Embryonic facial prominence (tissue), 1 donor: ENCODE results near the gene MYMK.
"Not testable (repeated sequence)": the region's sequence is repeated elsewhere in the genome, so short reads cannot be mapped to it uniquely, and the experiment has no call there.

Experiments
- DNase-seq: peaks from one replicate; pipeline ENCODE4 v3.0.0-alpha.2; 2016; ENCODE audit errors: extremely low spot score

Gene MYMK, protein sequence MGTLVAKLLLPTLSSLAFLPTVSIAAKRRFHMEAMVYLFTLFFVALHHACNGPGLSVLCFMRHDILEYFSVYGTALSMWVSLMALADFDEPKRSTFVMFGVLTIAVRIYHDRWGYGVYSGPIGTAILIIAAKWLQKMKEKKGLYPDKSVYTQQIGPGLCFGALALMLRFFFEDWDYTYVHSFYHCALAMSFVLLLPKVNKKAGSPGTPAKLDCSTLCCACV

DNA sequence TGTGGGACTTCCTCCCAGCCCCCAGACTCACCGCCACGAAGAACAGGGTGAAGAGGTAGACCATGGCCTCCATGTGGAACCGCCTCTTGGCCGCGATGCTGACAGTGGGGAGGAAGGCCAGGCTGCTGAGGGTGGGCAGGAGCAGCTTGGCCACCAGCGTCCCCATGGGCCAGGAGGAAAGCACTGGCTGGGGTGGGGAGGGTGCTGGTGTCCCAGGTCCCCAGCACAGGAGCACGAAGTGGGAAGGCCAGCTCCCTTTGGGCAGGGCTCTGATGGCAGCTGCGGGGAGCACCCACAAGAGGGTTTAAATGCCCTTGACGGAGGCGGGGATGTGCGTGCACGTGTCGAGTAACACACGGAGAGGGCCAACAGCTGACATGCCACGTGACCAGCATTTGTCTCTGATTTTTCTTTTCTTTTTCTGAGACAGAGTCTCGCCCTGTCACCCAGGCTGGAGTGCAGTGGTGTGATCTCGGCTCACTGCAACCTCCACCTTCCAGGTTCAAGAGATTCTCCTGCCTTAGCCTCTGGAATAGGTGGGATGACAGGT, at the start of gene MYMK:
MYMK (minus strand) TSS at position 281 of the 550 bp plus-strand sequence; CDS start at position 166, 115 bp downstream.
- no peak for DNase-seq

DNA sequence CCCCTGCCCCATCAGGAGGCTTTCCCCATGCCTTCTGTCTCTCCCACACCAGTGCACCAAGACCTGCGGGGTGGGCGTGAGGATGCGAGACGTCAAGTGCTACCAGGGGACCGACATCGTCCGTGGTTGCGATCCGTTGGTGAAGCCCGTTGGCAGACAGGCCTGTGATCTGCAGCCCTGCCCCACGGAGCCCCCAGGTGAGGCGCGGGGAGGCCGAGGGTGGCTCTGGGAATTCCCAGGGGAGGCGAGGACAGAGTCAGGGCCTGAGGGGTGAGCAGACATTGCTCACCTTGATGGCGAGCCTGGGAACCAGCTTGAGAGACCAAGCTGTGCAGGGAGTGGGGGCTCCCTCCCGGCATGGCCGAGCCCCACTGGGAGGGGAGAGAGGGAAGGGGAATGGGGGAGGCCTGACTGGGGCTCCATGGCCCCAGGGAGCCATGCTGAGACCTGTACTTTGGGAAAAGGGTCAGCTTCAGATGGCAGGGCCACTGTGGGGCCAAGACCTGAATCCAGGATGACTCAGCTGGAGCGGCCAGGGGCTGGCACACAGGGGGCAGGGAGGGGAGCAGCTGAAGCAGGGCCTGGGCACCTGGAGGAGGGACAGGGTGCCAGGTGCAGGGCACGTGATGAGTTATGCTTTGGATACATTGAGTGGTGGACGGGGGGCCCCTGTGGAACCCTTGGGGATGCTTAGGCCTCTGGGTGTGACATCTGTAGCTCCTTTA, 49.2 kb upstream of the MYMK start:
- no peak for DNase-seq

DNA sequence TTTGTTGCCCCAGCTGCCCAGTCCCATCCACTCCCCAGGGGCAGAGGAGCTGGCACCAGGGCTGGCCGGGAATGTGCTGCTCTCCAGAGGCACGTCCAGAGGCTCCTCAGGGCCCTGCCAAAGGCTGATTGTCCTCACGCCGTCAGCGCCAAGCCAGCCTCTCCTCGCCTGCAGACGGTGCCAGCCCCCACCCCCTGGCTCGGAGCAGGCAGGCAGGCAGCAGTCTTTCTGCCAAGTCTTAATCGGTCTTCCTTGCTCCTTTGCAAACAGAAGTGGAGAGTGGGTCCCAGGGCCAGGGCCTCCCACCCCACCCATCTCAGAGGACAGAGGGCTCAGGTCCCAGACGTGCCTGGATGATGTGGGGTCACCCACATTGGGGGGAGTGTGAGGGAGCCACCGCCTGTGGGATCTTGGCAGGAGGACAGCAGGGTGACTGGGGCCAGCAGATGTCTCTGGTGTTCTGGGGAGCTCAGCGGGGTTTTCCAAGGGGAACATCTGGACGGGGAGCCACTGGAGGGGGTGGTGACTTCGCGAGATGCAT, 48.1 kb upstream of the MYMK start:
- no peak for DNase-seq

DNA sequence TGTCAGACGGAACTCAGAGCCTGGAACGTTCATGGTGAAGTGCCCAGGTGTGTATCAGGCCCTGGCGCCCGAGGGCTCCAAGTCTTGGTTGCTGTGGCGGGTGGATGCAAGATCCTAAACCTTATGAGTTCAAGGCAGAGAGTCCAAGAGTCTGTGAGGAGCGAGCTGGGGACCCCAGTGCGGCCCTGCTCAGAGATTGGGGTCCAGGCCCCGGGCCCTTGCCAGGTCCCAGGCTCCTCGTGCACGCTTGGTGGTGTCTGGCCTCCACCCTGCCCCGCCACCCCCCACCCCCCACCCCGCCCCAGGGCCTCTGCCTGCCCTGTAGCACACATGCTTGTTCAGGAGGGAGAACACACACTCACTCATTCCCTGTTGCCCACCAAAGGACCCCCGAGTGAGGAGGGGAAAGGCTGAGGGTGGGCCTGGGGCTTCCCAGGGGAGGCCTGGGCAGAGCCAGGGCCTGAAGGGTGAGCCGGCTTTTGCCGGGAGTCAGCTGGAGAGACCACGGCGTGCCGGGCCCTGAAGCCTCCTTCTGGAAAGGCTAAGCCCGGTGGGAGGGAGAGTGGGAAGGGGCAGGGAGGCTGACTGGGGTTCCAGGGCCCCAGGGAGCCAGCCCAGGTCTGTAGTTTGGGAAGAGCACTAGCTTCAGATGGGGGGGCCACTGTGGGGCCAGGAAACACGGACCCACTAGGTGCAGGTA, 47.3 kb upstream of the MYMK start:
- DNase-seq: no peak

DNA sequence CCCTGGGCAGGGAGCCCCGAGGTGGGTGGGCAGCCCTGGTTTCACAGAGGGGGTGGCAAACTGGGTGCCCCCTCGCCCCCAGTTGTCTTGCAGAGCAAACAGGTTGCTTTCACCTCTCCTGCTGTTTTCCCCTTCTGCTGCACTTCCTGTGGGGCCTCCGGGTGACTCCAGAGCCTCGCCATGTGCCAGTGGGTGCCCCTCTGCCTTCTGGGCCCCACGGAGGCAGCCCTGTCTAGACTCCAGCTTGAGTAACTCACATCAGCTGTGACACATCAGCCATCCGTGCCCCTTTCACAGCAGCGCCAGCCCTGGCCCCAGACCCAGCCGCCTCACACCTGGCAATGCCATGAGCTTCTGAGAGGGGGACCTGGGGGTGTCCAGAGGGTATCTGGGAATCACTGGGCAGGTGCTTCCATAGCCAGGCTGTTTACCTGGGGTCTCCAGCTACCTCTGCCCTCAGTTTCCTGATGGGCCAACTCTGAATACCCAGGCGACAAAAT, 46.7 kb upstream of the MYMK start:
- no peak for DNase-seq

DNA sequence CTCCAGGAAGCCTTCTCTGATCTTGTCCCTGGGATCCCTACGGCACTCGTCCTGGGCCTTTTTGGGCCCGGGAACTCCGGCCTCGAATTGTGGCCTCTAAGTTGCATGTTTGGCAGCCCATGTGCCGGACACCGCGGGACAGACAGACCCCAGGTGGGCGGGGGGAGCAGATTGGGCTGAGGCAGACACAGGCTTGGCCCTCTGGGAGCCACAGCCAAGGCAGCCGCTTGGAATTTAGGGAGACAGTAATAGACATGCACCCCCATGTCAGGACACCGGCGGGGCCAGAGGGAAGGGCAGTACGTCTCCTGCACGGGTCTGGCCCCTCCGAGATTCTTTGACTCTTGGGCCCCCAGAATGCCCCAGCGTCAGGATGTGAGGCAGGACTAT, 45.9 kb upstream of the MYMK start:
- DNase-seq: no peak

DNA sequence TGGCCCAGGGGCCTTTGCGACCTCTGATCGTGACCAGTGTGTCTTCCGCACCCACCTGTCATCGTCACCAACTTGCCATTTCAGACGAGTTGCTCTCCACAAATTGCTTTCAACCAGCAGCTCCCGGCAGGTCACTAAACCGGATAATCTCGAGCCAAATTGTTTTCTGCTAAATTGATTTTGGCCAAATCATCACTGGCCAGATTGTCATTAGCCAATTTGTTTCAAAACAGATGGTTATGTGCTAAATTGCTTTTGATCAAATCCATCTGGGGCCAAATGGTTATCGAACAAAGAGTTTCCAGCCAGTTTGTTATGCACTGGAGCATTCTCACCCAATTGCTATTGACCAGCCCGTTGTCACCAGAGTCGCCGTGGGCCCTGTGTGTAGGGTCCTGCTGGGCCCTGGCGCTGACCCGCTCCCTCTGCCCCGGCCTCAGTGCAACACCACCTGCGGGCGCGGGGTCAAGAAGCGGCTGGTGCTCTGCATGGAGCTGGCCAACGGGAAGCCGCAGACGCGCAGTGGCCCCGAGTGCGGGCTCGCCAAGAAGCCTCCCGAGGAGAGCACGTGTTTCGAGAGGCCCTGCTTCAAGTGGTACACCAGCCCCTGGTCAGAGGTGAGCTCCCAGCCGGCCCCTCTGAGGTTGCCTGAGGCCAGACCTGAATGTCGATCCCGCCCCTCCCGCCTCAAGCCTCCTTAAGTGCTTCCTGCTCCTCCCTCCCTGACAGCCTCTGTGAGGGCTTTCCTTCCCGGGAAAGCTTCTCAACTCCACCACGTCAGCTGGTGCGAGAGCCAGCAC, 45.3 kb upstream of the MYMK start:
- no peak for DNase-seq

DNA sequence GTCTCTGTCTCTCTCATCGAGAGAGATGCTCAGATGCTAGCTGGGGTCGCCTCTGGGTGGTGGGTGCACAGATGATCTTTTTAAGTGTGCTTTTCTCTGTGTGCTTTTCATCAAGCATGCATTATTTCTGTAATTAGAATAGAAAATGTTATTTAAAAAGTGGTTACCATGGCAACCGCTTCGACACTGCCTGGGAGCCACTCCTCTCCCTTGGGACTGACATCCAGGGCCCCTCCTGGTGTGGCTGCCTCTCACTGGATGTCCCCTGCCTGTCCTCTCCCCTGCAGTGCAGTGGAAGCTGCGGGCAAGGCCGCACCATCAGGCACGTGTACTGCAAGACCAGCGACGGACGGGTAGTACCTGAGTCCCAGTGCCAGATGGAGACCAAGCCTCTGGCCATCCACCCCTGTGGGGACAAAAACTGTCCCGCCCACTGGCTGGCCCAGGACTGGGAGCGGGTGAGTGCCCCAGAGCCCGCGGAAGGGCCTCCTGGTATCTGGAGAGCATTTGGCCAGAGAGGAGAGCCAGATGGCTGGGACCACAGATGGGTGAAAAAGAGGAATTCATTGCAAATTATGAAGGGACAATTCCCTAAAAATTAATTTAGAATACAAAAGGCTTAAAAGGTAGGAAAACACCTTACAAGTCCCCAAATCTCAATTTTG, 44.5 kb upstream of the MYMK start:
- DNase-seq: no peak

DNA sequence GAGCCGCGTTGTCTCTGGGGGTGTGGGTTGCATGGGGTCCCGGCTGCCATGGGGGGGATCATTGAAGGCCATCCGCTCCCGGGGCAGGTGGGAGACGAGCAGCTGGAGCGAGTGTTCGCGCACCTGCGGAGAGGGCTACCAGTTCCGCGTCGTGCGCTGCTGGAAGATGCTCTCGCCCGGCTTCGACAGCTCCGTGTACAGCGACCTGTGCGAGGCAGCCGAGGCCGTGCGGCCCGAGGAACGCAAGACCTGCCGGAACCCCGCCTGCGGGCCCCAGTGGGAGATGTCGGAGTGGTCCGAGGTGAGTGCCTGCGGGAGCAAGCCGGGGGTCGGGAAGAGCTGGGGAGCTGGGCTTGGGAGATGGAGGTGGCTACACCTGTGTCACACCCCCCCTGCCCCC, 43.4 kb upstream of the MYMK start:
- DNase-seq: no peak

DNA sequence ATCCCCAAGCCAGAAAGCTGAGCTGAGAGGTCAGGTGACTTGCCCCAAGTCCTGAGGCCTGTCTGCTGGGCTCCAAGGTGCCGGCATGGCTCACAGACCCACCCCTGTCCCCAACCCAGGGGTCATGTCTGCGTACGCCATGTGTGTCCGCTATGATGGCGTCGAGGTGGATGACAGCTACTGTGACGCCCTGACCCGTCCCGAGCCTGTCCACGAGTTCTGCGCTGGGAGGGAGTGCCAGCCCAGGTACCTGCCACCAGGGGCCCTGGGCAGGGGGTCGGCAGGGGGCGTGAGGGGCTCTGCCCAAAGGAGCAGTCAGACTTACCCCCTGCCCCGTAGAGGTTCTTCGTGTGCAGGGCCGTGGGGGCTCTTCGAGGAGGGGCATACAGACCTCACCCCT, 42.1 kb upstream of the MYMK start:
- DNase-seq: no peak

DNA sequence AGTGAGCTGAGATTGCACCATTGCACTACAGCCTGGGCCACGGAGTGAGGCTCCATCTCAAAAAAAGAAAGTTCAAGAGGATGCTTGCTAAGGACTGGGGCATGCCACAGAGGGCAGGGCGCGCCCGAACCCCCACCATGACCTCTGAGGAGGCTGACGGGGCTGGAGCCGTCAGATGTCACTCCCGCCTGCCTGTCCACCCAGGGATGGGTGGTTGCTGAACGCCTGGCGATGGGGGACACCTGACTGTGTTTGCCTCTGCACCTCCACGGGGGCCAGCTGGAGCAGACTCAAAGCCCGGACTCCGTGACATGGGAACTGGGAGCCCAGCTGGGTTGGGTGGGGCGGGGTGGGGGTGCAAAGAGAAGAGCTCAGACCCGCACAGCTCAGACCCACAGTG, 41.6 kb upstream of the MYMK start:
- no peak for DNase-seq

DNA sequence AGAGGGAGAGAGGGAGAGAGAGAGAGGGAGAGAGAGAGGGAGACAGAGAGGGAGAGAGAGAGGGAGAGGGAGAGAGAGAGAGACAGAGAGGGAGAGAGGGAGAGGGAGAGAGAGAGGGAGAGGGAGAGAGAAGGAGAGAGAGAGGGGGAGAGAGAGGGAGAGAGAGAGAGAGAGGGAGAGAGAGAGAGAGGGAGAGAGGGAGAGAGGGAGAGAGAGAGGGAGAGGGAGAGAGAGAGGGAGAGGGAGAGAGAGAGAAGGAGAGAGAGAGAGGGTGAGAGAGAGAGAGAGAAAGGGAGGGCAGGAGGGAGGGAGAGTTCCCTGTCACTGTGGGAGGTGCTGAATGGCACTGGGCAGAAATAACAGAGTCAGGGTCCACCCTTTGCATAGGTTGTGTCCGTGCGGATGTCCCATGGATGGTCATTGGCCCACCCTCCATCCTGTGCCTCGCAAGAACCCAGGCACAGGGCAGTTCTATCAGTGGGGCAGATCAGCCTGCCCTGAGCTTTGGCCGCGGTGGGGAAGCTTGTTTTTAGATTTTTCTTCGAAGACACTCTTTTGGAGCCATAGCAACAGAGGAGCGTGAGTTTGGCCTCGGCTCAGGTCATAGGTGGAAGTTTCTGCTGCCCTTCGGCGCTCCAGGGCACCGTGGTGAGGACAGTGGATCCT, 39.8 kb upstream of the MYMK start:
- no peak for DNase-seq

DNA sequence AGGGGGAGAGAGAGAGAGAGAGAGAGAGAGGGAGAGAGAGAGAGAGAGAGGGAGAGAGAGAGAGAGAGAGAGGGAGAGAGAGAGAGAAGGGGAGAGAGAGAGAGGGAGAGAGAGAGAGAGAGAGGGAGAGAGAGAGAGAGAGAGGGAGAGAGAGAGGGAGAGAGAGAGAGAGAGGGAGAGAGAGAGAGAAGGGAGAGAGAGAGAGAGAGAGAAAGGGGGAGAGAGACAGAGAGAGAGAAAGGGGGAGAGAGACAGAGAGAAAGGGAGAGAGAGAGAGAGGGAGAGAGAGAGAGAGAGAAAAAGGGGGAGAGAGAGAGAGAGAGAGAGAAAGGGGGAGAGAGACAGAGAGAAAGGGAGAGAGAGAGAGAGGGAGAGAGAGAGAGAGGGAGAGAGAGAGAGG, 39.1 kb upstream of the MYMK start:
- DNase-seq: not testable (repeated sequence)

DNA sequence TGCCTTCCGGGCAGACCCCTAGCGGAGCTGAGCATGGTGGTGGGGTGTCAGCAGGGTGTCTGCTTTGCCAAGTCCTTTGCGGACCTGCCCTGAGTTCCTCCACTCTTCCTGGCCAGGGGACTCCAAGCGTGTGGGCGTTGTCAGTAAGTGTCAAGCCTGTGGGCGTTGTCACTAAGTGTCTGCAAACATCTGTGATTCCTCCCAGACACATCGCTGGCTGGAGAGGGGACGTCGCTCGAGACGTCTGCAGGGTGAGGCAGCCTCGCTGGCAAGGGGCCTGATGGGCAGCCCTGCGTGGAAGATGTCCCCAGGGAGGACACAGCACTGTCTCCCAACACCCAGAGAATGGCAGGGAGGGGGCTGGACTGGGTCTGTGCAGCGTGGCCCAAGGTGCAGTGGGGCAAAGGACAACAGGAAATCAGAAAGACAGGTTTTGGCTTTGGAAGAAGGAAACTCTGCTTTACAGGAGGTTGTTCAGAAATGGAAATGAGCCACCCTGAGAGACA, 38.6 kb upstream of the MYMK start:
- no peak for DNase-seq

DNA sequence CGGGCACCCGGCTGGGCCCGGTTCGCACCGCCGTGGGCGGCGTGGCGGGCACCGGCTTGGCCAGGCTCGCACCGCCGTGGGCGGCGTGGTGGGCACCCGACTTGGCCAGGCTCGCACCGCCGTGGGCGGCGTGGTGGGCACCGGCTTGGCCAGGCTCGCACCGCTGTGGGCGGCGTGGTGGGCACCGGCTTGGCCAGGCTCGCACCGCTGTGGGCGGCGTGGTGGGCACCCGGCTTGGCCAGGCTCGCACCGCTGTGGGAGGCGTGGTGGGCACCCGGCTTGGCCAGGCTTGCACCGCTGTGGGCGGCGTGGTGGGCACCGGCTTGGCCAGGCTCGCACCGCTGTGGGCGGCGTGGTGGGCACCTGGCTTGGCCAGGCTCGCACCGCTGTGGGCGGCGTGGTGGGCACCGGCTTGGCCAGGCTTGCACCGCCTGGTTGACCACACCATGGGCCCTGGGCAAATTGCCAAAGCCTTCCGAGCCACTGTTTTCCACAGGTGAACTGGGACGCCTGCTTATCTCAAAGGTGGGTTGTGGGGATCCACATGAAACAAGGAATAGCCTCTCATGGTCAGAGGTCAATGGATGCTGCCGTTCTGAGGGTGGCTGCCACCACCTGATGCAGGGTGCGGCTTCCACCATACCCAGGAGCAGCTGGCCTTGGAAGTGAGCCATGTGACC, 38.0 kb upstream of the MYMK start:
- no peak for DNase-seq

DNA sequence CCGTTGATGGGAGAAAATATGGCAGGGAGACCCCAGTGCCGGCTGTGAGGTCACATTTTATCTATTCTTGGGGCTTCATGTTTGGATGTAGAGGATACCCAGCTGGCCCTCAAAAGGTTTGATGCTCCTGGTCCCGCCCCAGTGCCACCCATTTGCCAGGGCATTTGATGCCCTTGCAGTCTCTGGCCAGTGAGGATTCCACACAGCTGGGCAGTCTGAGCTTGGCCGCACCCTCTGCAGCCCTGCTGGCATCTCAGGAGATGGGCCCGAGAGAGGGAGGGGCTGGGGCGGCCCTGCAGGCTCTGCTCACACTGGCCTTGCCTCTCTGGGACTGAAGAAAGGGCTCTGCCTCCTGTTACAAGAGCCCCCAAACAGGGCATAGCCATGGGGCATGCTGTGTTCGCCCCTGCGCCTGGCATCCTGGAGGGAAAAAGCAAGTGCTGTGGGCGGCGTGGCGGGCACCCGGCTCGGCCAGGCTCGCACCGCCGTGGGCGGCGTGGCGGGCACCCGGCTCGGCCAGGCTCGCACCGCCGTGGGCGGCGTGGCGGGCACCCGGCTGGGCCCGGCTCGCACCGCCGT, 37.3 kb upstream of the MYMK start:
- no peak for DNase-seq

DNA sequence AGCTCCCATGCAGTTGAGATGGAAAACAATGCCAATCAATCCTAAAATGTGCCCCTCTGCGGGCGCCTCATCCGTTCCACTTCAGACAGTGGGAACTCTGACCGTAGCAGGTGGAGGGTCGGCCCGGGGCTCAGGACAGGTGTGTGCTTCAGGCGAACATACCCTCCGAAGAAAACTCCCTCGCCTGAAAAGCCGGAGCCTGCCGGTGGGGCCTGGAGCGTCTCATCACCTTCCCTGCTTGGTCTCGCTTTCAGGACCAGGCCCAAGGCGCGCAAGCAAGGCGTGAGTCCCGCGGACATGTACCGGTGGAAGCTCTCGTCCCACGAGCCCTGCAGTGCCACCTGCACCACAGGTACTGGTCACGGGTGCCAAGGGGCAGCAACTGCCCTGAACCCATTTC, 36.2 kb upstream of the MYMK start:
- no peak for DNase-seq

DNA sequence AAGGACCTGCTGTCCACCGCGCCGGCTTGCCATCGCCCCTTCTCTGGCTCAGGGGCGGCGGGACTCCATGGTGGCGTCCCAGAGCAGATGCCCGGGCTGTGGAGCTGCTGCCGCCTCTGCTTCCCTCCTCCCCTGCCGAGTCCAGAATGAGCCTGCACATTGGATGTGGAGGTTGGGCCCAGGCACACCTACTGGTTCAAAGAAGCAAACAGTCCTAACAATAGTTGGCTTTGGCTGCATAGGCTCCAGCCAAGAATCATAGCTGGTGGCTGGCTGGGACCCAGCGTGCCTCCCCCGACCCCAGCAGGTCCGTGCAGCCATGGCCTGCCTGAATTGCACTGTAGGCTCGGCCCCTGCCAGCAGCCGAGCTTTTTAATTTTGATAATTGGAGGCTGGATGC, 35.6 kb upstream of the MYMK start:
- no peak for DNase-seq
